Hepatocyte (in vitro differentiated cells): ENCODE measurements around the gene CCNT1.

Experiments used
- EZH2 ChIP-seq: fragments of 200-600 bp; sonication (generic); IDR thresholded peaks from 2 replicates; pipeline ENCODE4 v1.6.1; 2016; ENCODE audit warnings: antibody characterized with exemption, mild to moderate bottlenecking, borderline replicate concordance
- TF ChIP-seq, protein P1 (sequence below): fragments of 200-600 bp; sonication (generic); IDR thresholded peaks from 2 replicates; pipeline ENCODE4 v1.5.1; 2016; ENCODE audit warnings: antibody characterized with exemption, mild to moderate bottlenecking; ENCODE audit not compliant: poor library complexity

DNA sequence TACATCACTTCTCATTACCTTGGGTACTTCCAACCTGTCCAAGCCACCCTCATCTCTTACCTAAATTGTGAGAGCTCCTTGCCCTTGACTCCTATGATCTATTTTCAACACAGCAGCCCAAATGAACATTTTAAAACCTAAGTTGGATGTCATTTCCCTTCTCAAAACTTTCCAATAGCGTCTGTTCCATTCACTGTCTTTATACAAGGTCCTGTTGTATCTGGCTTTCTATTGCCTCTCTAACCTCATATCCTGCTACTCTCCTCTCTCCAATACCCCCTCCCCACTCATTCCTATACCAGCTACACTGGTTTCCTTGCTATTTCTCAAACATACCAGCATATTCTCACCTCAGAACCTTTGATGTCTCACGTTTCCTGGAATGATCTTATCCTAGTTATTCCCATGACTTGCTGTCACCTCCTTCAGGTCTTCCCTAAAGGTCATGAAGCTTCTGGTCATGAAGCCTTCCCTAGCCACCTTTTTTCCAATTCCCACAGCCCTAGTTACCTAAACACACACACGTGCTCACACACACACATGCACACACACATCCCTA, 30.4 kb downstream of the CCNT1 start:
- TF ChIP-seq, protein P1, sequence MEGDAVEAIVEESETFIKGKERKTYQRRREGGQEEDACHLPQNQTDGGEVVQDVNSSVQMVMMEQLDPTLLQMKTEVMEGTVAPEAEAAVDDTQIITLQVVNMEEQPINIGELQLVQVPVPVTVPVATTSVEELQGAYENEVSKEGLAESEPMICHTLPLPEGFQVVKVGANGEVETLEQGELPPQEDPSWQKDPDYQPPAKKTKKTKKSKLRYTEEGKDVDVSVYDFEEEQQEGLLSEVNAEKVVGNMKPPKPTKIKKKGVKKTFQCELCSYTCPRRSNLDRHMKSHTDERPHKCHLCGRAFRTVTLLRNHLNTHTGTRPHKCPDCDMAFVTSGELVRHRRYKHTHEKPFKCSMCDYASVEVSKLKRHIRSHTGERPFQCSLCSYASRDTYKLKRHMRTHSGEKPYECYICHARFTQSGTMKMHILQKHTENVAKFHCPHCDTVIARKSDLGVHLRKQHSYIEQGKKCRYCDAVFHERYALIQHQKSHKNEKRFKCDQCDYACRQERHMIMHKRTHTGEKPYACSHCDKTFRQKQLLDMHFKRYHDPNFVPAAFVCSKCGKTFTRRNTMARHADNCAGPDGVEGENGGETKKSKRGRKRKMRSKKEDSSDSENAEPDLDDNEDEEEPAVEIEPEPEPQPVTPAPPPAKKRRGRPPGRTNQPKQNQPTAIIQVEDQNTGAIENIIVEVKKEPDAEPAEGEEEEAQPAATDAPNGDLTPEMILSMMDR, result no peak
- no peak for TF ChIP-seq EZH2
